Activated CD4-positive, alpha-beta memory T cell treated with anti-CD3 and anti-CD28 coated beads for 36 hours (primary cell): ENCODE measurements around the gene INPPL1. TPM values are rescaled to one million over a fixed set of nuclear protein-coding genes. Genes with fewer than 3 reads are reported as not detected.
"Not testable (repeated sequence)": the region's sequence is repeated elsewhere in the genome, so short reads cannot be mapped to it uniquely, and the experiment has no call there.

Experiments
- CTCF ChIA-PET: fragments of 350-600 bp; sonication (Branson Sonifier 250); formaldehyde crosslinking; loops from one replicate; lab custom pipeline; 2021; ENCODE audit warnings: antibody characterized with exemption, inconsistent platforms; lab: Charles Lee
- POLR2A ChIA-PET: fragments of 350-600 bp; sonication (Branson Sonifier 250); formaldehyde crosslinking; loops from one replicate; lab custom pipeline; 2021; ENCODE audit warnings: antibody characterized with exemption; lab: Charles Lee
- DNase-seq: peaks from one replicate; pipeline ENCODE4 v3.0.0-alpha.2; 2020
- H3K27ac Mint-ChIP-seq: one replicate; pipeline ENCODE4 v1.8.0; 2021; ENCODE audit warnings: mixed read lengths
- H3K27me3 Mint-ChIP-seq: one replicate; pipeline ENCODE4 v1.8.0; 2021; ENCODE audit warnings: mixed read lengths
- H3K36me3 Mint-ChIP-seq: one replicate; pipeline ENCODE4 v1.8.0; 2021; ENCODE audit warnings: mixed read lengths
- H3K4me1 Mint-ChIP-seq: one replicate; pipeline ENCODE4 v1.8.0; 2021; ENCODE audit warnings: low read depth, mixed read lengths
- H3K4me3 Mint-ChIP-seq: one replicate; pipeline ENCODE4 v1.8.0; 2021; ENCODE audit warnings: mild to moderate bottlenecking, mixed read lengths
- H3K9me3 Mint-ChIP-seq: one replicate; pipeline ENCODE4 v1.8.0; 2021; ENCODE audit warnings: mixed read lengths
- intact Hi-C: fragments of 100-400 bp; cut with micrococcal nuclease; formaldehyde crosslinking; loops from one replicate; pipeline ENCODE4 v1.15.1; 2023
- total RNA-seq, 2 experiments: library from RNA; stranded (reverse); gene quantifications; one replicate each; pipeline ENCODE4 v1.2.3, GENCODE V29; 2021

Gene INPPL1
- total RNA-seq, 2 experiments from 2014 or later: 96.9 to 98.9 TPM

DNA sequence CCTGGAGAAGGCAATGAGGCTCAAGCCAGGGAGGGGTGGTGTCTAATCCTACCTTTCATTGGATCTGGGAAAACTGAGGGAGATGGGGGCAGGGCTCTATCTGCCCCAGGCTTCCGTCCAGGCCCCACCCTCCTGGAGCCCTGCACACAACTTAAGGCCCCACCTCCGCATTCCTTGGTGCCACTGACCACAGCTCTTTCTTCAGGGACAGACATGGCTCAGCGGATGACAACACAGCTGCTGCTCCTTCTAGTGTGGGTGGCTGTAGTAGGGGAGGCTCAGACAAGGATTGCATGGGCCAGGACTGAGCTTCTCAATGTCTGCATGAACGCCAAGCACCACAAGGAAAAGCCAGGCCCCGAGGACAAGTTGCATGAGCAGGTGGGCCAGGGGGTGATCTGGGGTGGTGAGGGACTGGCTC is 32.6 kb upstream of the INPPL1 start, which contains the start of gene FOLR1:
FOLR1 (plus strand) TSS at position 180 of the 421 bp plus-strand sequence; CDS start at position 214, 34 bp downstream.
- Mint-ChIP-seq H3K4me1 (no peaks in the 10 kb centered on the region), H3K4me3 (no peak within 1 kb of the TSS), H3K27ac (no peak within 1 kb of the TSS), H3K36me3 (no peaks in the 10 kb centered on the region), H3K9me3 (no peaks in the 10 kb centered on the region), H3K27me3 (peaks cover 3% of the 10 kb centered on the region)
- intact Hi-C loops: no loop called here
- ChIA-PET POLR2A (no interaction called here), CTCF (no interaction called here)
- DNase-seq: no peak

DNA sequence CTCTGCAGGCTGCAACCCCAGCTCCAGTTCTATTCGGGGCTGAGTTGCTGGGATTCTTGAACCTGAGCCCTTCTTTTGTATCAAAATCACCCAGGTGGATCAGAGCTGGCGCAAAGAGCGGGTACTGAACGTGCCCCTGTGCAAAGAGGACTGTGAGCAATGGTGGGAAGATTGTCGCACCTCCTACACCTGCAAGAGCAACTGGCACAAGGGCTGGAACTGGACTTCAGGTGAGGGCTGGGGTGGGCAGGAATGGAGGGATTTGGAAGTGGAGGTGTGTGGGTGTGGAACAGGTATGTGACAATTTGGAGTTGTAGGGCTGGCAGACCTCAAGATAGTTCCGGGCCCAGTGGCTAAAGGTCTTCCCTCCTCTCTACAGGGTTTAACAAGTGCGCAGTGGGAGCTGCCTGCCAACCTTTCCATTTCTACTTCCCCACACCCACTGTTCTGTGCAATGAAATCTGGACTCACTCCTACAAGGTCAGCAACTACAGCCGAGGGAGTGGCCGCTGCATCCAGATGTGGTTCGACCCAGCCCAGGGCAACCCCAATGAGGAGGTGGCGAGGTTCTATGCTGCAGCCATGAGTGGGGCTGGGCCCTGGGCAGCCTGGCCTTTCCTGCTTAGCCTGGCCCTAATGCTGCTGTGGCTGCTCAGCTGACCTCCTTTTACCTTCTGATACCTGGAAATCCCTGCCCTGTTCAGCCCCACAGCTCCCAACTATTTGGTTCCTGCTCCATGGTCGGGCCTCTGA is 28.9 kb upstream of the INPPL1 start:
- Mint-ChIP-seq H3K9me3 (no peaks in the 10 kb centered on the region), H3K36me3 (no peaks in the 10 kb centered on the region), H3K4me1 (no peaks in the 10 kb centered on the region), H3K27ac (no peak overlapping the region), H3K4me3 (no peak overlapping the region), H3K27me3 (peaks cover 3% of the 10 kb centered on the region)
- intact Hi-C loops: no loop called here
- ChIA-PET CTCF (interaction anchor here (0.9 to 1.5 kb wide), 2 partner anchors 12 to 218 kb away, joined by 3 read pairs; no protein-coding TSS in a partner anchor), POLR2A (no interaction called here)
- no peak for DNase-seq

DNA sequence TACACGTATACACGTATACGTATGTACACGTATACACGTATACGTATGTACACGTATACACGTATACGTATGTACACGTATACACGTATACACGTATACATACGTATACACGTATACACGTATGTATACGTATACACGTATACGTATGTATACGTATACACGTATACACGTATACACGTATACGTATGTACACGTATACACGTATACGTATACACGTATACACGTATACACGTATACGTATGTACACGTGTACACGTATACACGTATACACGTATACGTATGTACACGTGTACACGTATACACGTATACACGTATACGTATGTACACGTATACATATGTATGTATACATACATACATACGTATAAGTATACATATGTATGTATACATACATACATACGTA is 23.1 kb upstream of the INPPL1 start:
- POLR2A ChIA-PET, H3K36me3 Mint-ChIP-seq, H3K27me3 Mint-ChIP-seq, intact Hi-C loops, DNase-seq, H3K4me3 Mint-ChIP-seq, H3K27ac Mint-ChIP-seq, H3K9me3 Mint-ChIP-seq, H3K4me1 Mint-ChIP-seq, CTCF ChIA-PET: not testable (repeated sequence)

DNA sequence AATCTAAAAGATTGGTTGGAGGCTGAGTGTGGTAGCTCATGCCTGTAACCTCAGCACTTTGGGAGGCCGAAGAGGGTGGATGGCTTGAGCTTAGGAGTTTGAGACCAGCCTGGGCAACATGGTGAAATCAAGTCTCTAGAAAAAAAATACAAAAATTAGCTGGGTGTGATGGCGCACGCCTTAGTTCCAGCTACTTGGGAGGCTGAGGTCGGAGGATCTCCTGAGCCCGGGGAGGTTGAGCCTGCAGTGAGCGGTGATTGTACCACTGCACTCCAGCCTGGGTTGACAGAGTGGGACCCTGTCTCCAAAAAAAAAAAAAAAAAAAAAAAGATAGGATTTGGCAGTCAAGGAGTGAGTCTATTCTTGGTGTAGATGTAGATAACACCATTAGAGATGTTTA is 22.0 kb upstream of the INPPL1 start:
- peaks cover 3% of the 10 kb centered on the region for H3K27me3 Mint-ChIP-seq
- POLR2A ChIA-PET: no interaction called here
- DNase-seq: no peak
- no peaks in the 10 kb centered on the region for H3K9me3 Mint-ChIP-seq
- no peaks in the 10 kb centered on the region for H3K36me3 Mint-ChIP-seq
- CTCF ChIA-PET: no interaction called here
- H3K4me3 Mint-ChIP-seq: no peak overlapping the region
- intact Hi-C loops: no loop called here
- no peak overlapping the region for H3K27ac Mint-ChIP-seq
- no peaks in the 10 kb centered on the region for H3K4me1 Mint-ChIP-seq

DNA sequence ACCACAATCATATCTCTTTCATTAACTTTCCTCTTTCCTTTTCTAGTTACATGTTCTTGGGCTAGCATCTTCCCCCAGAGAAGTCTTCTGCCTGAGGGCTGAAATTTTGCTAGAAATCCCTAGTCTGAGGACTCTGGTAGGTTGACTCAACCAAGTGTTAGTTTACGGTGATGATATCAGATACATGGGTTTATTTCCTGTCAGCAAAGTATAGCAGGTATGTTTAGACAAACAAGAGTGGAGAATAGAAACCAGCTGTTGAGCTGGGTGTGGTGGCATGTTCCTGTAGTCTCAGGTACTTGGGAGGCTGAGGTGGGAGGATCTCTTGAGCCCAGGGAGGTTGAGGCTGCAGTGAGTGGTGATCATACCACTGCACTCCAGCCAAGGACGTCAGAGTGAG is 21.4 kb upstream of the INPPL1 start:
- Mint-ChIP-seq H3K4me3 (no peak overlapping the region), H3K9me3 (no peaks in the 10 kb centered on the region), H3K27me3 (peaks cover 3% of the 10 kb centered on the region), H3K27ac (no peak overlapping the region), H3K4me1 (no peaks in the 10 kb centered on the region), H3K36me3 (no peaks in the 10 kb centered on the region)
- no peak for DNase-seq
- POLR2A ChIA-PET: no interaction called here
- CTCF ChIA-PET: no interaction called here
- intact Hi-C loops: no loop called here

DNA sequence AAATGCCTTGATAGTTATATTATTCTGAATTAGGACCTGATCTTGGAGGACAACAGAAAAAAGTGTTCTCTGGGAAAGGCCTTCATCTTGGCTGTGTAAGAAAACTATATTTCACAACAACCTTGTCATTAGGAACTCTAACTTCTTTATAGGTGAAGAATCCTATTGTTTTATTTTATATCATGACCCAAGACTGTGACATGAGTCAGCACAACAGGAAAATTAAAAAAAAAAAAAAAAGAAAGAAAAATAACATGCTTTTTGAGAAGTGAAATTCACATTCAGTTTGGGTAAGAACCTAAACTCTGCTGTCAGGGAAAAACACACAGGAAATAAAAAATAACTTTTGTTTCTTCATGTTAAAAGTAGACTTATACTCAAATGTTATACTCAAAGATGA is 19.7 kb upstream of the INPPL1 start:
- Mint-ChIP-seq H3K27me3 (peaks cover 7% of the 10 kb centered on the region), H3K27ac (no peak overlapping the region), H3K4me1 (no peaks in the 10 kb centered on the region), H3K36me3 (peaks cover 10% of the 10 kb centered on the region), H3K9me3 (peaks cover 13% of the 10 kb centered on the region), H3K4me3 (no peak overlapping the region)
- ChIA-PET POLR2A (no interaction called here), CTCF (no interaction called here)
- no peak for DNase-seq
- intact Hi-C loops: no loop called here

DNA sequence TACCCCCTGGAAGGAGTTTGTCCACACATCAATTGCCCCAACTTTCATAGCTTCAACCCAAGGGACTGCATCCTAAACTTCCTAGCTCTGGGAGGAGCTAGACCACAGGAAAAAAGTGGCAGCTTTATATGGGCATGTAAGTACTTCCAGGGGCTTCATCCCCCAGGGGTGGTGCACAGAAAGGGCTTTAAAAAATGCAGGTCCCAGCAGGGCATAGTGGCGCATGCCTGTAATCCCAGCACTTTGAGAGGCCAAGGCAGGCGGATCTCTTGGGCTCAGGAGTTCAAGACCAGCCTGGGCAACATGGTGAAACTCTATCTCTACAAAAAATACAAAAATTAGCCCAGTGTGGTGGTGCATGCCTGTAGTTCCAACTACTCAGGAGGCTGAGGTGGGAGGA is 17.8 kb upstream of the INPPL1 start:
- H3K4me3 Mint-ChIP-seq, DNase-seq, intact Hi-C loops, CTCF ChIA-PET, H3K4me1 Mint-ChIP-seq, POLR2A ChIA-PET, H3K27ac Mint-ChIP-seq: not testable (repeated sequence)
- Mint-ChIP-seq H3K36me3 (peaks cover 12% of the 10 kb centered on the region), H3K27me3 (peaks cover 11% of the 10 kb centered on the region), H3K9me3 (peaks cover 15% of the 10 kb centered on the region)

DNA sequence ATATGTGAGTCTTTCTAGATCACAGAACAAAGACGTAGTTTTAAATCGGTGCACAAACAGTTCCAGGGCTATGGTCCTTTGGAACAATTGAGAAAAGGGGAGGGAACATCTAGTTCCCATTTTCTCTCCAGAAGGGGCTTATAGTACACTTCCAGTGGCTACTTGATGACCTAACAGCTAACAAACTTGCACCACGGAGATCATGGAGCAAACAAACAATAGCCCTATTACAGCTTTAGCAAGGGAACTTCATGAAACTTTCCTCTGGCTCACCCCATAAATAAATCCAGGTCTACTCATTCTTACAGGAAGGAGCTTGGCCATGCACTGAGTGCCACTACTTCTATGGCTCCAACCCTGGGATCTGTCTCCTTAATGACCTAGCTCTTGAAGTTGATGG is 16.3 kb upstream of the INPPL1 start:
- Mint-ChIP-seq H3K27ac (no peak overlapping the region), H3K4me1 (no peaks in the 10 kb centered on the region), H3K36me3 (peaks cover 12% of the 10 kb centered on the region), H3K4me3 (no peak overlapping the region), H3K27me3 (peaks cover 12% of the 10 kb centered on the region), H3K9me3 (peaks cover 15% of the 10 kb centered on the region)
- intact Hi-C loops: no loop called here
- ChIA-PET CTCF (interaction anchor here (0.9 kb wide), 1 partner anchor 24 kb away, joined by 3 read pairs; no protein-coding TSS in a partner anchor), POLR2A (no interaction called here)
- DNase-seq: no peak

DNA sequence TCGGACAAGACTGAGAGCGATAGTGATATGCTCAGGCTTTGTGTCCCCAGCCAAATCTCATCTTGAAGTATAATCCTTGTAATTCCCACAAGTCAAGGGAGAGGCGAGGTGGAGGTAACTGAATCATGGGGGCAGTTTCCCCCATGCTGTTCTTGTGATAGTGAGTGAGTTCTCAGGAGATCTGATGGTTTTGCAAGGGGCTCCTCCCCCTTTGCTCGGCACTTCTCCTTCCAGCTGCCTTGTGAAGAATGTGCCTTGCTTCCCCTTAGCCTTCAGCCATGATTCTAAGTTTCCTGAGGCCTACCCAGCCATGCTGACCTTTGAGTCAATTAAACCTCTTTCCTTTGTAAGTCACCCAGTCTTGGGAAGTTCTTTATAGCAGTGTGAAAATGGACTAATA is 15.5 kb upstream of the INPPL1 start:
- Mint-ChIP-seq H3K4me1 (no peaks in the 10 kb centered on the region), H3K4me3 (no peak overlapping the region), H3K27ac (no peak overlapping the region), H3K9me3 (peaks cover 15% of the 10 kb centered on the region), H3K36me3 (peaks cover 12% of the 10 kb centered on the region), H3K27me3 (peaks cover 12% of the 10 kb centered on the region)
- intact Hi-C loops: no loop called here
- POLR2A ChIA-PET: no interaction called here
- no peak for DNase-seq
- CTCF ChIA-PET: no interaction called here

DNA sequence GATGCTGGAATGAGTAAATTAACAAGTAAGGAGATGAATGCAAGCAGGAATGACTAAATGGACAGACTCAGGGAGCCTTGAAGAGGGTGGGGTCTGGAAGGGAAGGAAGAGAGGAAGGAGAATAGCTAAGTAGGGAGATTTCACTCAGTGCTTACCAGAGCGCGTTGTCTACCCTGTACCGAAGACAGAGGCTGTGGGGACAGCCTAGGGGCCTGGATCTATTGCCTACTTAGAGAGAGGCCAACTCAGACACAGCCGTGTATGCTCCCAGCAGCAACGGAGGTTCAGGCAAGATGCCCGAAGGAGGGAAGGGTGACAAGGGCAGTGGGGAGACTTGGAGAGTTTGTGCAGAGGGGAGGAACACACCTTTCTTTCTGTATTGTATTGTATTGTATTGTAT is 7.9 kb upstream of the INPPL1 start, which contains the start of gene FOLR2:
FOLR2 (plus strand) TSS at position 157 of the 400 bp plus-strand sequence. CDS start 1,791 bp downstream, outside the sequence.
- no peaks in the 10 kb centered on the region for H3K9me3 Mint-ChIP-seq
- H3K27me3 Mint-ChIP-seq: peaks cover 14% of the 10 kb centered on the region
- intact Hi-C loops: no loop called here
- no peak for DNase-seq
- H3K4me1 Mint-ChIP-seq: no peaks in the 10 kb centered on the region
- ChIA-PET POLR2A (no interaction called here), CTCF (no interaction called here)
- no peak within 1 kb of the TSS for H3K4me3 Mint-ChIP-seq
- H3K36me3 Mint-ChIP-seq: no peaks in the 10 kb centered on the region
- H3K27ac Mint-ChIP-seq: no peak within 1 kb of the TSS

DNA sequence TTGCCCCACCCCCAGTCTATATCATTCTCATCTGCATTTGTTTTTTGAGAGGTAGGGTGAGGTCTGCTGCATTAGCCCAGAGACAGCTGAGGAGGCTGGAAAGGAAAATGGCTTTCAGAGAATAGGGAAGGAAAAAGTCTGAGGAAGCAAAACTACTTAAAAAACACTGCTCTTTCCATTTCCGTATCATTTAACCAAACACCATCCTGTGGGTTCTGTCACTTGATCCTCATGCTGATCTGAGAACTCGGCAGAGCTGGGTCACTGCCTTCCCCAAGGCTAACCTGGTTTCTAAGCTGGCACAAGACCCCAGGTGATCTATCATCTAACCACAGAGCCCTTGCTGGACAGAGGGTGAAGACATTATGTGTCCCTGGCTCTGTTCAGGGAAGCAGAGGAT is 6.7 kb upstream of the INPPL1 start:
- POLR2A ChIA-PET: no interaction called here
- no peak overlapping the region for H3K4me3 Mint-ChIP-seq
- H3K4me1 Mint-ChIP-seq: peaks cover 8% of the 10 kb centered on the region
- no peaks in the 10 kb centered on the region for H3K9me3 Mint-ChIP-seq
- no peak for DNase-seq
- CTCF ChIA-PET: interaction anchor here (2.0 kb wide), 1 partner anchor 20 kb away, joined by 5 read pairs; no protein-coding TSS in a partner anchor
- H3K36me3 Mint-ChIP-seq: no peaks in the 10 kb centered on the region
- H3K27ac Mint-ChIP-seq: no peak overlapping the region
- intact Hi-C loops: no loop called here
- peaks cover 13% of the 10 kb centered on the region for H3K27me3 Mint-ChIP-seq

DNA sequence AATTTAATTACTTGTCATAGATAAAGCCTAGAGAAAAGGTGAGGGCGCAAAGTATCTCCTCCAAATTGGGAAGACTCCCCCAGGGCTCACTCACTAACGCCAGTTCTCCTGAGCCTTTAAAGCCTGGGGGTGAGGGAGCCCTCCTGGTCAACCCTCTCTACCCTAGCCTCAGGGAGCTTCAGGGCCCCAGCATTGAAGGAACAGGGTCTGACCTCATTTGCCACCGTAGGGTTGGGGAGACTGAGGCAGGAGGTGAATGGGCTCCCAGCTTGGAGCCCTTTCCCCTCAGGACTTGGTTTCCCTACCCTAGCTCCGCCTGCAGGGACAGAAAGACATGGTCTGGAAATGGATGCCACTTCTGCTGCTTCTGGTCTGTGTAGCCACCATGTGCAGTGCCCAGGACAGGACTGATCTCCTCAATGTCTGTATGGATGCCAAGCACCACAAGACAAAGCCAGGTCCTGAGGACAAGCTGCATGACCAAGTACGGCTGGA is 6.3 kb upstream of the INPPL1 start:
- ChIA-PET POLR2A (no interaction called here), CTCF (interaction anchor here (2.0 kb wide), 1 partner anchor 20 kb away, joined by 5 read pairs; no protein-coding TSS in a partner anchor)
- Mint-ChIP-seq H3K27ac (no peak overlapping the region), H3K4me1 (peaks cover 10% of the 10 kb centered on the region), H3K9me3 (no peaks in the 10 kb centered on the region), H3K36me3 (no peaks in the 10 kb centered on the region), H3K4me3 (no peak overlapping the region), H3K27me3 (peaks cover 13% of the 10 kb centered on the region)
- no peak for DNase-seq
- intact Hi-C loops: no loop called here
